ENCODE data around the gene SLC9B1.
"Not testable (repeated sequence)": the region's sequence is repeated elsewhere in the genome, so short reads cannot be mapped to it uniquely, and the experiment has no call there.

The SLC9B1 gene

DNA sequence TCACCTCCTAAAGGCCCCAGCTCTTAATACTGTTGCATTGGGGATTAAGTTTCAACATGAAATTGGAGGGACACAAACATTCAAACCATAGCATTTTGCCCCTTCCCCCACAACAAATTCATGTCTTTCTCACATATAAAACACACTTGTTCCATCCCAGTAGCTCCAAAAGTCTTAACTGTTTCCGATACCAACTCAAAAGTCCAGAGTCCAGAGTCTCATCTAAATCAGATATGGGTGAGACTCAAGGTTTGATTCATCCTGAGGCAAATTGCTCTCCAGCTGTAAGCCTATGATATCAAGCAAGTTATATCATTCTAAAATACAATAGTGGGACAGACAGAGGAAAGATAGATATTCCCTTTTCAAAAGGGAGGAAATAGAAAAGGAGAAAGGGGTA is 8.7 kb downstream of the SLC9B1 start:
- DNase-seq (no peak), ATAC-seq (no peak)

DNA sequence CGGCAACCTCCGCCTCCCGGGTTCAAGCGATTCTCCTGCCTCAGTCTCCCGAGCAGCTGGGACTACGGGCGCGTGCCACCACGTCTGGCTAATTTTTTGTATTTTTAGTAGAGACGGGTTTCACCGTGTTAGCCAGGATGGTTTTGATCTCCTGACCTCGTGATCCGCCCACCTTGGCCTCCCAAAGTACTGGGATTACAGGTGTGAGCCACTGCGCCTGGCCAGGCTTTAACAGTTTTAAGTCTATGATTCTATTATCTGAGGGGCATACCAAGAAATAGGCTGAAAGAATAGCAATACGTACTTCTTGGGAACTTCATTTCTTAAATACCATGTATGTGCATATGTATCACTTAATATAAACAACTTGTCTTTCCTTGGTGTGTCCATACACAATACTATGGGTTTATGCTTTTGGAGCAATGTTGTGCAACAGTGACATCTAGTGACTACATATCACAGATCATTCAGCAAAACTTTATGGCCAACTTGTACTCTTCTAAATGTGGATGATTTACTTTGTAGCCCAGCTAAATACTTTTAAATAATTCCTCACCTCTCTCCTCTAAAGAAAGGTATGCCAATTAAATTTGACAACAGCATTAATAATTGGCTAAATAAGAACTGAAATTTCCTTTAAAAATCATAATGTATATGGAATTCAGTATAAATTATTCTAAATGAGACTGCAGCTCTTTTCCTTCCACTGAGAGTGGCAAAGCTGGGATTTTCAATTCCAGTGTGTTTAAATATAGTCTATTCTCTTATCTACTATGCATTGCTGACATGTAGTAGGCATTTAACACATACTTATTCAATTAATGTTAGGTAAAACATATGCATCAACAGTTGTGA is 10.4 kb downstream of the SLC9B1 start:
- ATAC-seq, result peak; percentile 77
- no peak for DNase-seq

DNA sequence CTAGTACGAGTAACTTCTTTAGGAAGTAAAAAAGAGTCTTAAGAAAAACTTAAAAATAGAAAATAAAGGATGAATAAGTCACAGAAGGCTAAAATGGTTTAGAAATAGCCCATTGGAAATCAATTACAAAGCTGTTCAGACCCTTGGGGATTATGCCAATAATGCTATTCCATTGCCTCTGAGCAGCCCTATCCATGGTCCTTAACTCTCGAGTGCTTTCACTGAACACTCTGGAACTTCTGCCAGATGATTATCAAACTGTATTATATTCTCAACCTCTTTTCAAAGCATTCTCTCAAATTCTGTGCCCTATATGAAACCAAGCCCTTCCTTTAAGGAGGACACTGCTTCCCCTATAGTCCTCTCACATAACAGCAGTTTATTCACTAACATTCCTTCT is 17.0 kb downstream of the SLC9B1 start:
- DNase-seq (no peak), ATAC-seq (no peak)

DNA sequence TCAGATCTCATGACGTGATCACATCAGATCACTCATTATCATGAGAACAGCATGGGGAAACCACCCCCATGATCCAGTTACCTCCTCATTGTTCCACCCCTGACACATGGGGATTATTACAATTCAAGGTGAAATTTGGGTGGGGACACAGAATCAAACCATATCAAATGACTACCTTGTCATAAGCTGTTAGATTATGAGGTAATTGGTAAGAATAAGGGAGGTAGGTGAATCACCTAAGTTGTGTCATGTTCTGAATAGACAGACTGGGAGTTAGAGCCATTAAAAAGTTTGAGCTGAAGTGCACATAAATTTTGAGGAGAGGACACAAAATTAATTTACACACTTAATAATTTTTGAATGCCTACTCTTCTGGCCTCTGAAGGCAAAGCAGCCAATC is 24.7 kb downstream of the SLC9B1 start:
- ATAC-seq (no peak), DNase-seq (no peak)

DNA sequence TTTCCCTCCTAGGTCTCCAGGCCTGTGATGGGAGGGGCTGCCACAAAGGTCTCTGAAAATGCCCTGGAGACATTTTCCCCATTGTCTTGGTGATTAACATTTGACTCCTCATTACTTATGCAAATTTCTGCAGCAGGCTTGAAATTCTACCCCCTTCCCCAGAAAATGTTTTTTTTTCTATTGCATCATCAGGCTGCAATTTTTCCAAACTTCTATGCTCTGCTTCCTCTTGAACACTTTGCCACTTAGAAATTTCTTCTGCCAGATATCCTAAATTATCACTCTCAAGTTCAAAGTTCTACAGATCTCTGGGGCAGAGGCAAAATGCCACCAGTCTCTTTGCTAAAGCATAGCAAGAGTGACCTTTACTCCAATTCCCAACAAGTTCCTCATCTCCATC is 25.5 kb downstream of the SLC9B1 start:
- DNase-seq, ATAC-seq: not testable (repeated sequence)

DNA sequence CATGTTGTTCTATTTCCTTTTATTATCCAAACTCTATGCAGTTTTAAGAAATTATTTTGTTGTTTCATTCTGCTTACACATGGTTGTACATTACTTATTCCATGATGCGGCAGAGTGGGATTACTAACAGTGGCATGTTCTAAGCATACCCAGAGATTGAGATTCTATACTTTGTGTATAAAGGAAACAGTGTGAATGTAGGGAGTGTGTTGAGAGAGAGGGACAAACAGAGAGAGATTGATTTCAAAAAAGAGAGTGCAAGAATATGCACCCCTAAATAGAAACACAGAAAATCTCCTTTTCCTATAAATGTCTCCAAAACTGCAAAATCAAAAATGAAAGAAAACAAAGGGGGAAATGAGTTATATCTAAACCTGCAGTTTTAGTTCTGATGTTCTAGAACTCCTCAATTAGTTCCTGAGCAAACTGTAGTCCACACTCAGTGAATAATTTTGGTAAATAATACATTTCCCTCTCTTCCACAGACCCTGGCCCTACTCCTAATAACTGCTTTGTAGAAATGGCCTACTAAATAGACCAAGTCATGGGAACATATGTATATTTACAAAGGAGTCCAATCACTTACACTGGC is 31.0 kb downstream of the SLC9B1 start:
- ATAC-seq, result no peak
- no peak for DNase-seq

DNA sequence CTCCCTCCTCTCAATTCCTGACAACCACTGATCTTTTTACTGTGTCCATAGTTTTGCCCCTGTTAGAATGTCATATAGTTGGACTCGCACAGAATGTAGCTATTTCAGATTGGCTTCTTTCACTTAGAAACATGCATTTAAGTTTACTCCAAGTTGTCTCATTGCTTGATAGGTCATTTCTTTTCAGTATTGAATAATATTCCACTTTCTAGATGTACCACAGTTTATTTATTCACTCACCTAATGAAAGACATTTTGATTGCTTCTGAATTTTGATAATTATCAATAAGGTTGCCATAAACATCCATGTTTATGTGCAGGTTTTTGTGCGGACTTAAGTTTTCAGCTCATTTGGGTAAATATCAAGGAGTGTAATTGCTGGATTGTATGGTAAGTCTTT is 38.5 kb downstream of the SLC9B1 start:
- ATAC-seq (no peak), DNase-seq (no peak)

DNA sequence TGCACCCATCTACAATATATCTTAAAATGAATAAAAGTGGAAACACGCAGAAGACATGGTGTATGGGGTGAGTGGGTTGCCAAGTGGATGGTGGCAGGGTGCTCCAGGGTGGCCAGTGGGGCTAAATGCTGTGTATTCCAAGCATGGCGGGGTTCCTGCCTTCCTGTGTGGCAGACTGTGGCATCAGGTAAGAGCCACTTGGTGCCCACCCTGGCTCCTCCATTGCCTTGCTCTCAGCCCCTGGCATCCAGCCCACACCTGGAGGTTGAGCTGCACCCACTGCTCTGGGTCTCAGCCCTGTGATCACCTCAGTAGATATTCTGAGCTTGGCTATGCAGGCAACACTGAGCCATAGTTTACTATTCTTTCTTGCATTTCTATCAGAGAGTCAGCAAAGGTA is 57.7 kb downstream of the SLC9B1 start:
- DNase-seq, ATAC-seq: not testable (repeated sequence)

DNA sequence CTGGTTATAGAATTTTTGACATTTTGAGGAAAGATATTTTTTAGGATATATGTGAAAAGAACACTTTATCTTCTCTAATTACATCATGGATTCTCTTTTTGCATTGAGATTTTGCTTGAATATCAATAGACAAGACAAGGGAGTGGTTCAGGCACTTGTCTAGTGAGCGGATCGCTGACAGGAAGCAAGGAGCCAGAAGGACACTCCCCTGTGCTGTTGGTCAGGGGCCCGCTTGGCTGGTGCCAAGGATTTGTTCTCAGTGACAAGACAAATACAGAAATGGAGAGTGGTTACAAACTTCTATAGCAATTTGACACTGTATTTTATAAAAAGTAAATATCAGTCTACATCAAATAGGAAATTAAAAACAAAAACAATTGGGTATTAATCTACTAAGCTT is 60.0 kb downstream of the SLC9B1 start:
- no peak for DNase-seq
- ATAC-seq, result no peak

DNA sequence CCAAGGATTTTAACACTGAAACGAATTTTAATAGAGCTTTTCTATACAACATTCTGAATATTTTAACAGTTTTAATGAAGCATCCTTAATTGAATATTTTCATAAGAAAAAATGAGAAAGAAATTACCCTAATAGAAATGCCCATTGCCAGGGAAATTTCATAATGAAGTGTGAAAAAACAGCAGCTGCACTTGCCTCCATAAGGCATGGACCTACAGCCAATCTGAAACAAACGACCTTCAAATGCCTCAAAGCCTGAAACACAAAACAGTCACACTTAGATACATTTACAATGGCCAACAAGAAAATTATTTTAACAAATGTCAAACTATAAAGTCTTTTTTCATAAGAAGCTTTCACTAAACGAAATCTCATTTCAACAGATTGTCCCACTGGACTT is 74.4 kb downstream of the SLC9B1 start:
- ATAC-seq, result no peak
- no peak for DNase-seq

DNA sequence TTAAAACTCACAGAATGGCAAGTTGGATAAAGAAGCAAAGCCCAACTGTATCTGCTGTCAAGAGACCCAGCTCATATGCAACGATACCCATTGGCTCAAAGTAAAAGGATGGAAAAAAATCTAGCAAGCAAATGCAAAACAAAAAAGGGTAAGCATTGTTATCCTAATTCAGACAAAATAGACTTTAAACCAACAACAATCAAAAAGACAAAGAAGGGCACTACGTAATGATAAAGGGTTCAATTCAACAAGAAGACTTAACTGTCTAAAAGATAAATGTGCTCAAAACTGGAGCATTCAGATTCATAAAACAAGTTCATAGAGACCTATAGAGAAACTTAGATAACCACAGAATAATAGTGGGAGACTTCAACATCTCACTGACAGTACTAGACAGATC is 81.4 kb downstream of the SLC9B1 start:
- not testable (repeated sequence) for DNase-seq, ATAC-seq

DNA sequence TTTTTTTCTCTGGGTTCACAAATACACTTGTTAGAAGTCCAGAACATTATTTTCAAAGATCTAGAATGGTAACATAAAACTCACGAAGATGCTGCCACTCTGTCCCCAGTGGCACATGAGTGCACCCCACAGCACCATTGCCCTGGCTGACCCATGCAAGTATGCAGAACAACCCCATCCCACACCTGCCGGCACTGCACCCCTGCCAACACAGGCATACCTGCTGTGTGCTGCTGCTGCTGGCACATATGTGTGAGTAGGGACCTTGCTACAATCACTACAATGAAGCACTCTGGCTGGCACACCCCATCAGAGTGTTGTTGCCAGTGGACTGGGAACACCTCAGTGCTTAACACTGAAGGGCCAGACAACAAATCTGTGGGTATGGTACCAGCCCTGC is 83.8 kb downstream of the SLC9B1 start:
- ATAC-seq (no peak), DNase-seq (no peak)

DNA sequence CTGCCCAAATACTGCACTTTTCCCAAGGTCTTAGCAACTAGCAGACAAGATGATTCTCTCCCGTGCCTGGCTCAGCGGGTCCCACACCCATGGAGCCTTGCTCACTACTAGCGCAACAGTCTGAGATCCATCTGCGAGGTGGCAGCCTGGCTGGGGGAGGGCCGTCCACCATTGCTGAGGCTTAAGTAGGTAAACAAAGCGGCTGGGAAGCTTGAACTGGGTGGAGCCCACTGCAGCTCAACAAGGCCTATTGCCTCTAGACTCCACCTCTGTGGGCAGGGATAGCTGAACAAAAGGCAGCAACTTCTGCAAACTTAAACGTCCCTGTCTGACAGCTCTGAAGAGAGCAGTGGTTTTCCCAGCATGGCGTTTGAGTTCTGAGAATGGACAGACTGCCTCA is 99.8 kb downstream of the SLC9B1 start:
- DNase-seq, ATAC-seq: not testable (repeated sequence)

DNA sequence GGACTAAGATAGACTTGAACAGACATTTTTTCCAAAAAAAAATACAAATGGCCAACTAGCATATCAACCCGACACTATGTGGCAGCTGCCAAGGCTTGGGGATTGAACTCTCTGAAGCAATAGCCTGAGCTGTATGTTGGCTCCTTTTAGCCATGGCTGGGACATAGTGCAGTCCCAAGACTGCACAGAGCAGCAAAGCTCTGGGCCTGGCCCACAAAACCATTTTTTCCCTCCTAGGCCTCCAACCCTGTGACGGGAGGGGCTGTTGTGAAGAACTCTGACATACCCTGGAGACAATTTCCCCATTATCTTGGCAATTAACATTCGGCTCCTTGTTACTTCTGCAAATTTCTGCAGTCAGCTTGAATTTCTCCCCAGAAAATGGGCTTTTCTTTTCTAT is 100.6 kb downstream of the SLC9B1 start:
- DNase-seq (no peak), ATAC-seq (no peak)

DNA sequence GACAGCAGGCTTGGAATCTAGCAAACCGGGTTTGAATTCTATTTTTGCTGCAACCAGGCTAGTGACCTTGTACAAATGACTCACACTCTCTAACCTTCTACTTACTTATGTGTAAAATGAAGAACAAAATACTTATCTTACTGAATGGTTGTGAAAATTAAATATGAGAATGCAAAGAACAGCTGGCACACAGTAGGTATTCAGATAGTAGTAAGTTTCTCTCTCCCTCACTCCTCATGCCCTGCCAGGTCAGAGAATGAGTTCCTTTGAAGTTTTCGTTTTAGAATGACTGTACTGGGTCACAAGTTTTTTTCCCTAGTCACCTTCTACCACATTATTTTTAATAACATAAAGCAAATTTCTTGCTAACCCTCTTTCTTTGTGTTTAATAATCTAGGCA is 117.7 kb downstream of the SLC9B1 start:
- ATAC-seq (no peak), DNase-seq (no peak)

DNA sequence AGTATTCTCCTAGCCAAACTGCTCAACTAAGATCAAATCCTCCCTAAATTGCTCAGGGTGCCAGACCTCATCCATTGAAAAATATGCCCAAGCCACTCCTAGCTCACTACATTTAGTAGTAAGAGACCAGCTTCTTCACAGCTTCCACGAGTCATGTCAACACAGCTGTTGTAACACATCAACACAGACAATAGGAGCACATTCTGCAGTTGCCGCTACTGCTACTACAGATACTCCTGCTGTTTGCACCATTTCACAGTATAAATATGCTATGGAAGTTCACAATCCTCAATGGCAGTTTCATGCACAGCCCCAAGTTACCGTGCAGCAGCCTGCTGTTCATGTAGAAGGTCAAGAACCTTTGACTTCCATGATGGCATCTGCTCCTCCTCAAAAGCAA is 121.9 kb downstream of the SLC9B1 start:
- DNase-seq, ATAC-seq: not testable (repeated sequence)

DNA sequence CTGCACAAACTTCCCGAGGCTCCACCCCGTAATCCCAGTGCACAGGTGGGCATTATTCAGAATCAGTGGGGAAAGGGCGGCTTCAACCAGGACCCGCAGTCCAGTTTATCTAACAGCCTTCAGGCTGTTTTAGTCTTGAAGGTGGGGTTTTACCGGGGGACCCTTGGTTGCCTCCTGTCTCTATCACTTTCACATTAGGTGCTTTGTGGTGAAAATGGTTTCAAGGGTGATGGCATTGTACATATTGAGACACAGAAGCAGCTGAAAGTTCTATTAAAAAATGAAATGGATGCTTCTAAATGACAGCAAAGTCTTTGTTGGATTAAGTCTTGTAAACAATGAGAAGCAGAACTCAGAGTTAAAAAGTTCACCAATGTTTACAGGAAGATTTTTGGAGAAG is 123.0 kb downstream of the SLC9B1 start:
- DNase-seq, ATAC-seq: not testable (repeated sequence)

DNA sequence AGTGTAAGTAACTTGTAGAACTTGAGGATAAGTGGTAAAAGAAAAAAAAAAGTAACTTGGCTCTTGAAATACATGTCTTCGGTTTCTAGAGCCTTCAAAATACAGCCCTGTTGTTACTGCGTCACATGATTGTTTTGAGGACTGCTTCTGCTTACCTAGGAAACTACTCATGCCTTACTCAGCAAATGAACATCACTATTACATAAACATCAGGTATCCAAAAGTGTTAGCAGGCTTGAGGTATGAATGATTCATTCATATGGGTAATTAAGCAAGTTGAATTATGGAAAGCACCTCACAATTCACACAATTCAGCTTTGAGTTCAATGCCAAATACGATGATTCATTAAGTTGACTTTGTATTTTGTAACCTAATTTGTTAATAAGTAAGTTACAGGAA is 129.6 kb downstream of the SLC9B1 start:
- DNase-seq, ATAC-seq: not testable (repeated sequence)

DNA sequence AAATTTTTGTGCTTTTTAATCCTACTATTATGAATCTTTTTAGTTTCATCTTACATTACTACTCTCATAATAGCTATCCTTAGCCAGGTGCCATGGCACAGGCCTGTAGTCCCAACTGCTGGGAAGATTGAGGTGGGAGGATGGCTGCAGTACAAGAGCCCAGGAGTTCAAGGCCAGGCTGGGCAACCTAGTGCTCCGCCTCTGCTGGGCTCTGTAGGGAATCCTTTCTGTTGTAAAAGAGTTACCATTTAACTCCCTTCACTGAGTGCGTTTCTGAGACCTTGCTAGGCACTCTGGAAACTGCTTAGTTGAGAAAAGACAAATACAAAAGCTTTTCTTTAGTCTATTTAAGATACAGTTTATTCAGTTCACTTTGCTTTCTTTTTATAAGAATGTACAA is 130.9 kb downstream of the SLC9B1 start:
- not testable (repeated sequence) for ATAC-seq

DNA sequence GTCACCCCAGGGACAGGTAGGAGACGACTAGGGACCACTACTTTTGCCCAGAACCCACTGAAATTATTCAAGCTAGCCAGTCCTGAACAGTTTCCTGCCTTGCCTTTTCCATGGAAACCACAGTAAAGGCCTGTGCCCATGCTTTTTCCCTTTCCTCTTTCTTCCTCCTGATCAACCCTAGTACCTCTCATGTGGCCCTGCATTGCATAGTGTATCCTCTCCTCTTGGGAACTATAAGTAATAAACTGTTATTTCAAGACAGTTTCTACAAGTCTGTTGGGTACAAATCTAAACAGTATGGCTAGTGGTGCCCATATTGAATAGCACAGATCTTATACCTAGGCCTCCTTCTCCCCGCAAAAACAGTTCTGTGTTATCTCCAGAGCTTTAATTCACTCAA is 136.2 kb downstream of the SLC9B1 start:
- ATAC-seq, result no peak
- no peak for DNase-seq

More for the DNA sequence above, 130.9 kb downstream of the SLC9B1 start:
- DNase-seq, result not testable (repeated sequence)

DNA sequence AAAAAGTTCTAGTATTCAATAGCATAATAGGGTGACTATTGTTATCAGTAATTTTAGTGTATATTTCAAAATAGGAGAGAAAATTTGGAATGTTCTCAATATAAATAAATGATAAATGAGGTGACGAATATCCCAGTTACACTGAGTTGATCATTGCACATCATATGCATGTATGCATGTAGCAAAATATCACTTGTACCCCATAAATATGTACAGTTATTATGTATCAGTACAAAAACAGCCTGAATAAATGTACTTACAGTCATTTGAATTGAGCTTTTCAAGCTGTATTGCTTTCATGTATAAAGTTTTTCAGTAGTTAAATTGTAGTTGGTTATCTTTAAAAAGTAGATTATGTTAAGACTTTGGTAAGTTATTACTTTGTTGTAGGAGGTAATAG is 138.2 kb downstream of the SLC9B1 start:
- DNase-seq (no peak), ATAC-seq (no peak)

DNA sequence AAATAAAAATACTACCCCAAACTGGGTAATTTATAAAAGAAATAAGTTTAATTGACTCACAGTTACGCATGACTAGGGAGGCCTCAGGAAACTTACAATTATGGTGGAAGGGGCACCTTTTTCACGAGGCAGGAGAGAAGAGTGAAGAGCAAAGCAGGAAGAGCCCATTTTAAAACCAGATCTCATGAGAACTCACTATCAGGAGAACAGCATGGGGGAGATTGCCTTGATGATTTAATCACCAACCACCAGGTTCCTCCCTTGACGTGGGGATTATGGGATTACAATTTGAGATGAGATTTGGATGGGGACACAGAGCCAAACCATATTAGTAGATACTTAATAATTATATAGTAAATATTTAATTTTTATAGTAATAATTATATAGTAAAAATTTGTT is 140.6 kb downstream of the SLC9B1 start:
- ATAC-seq, result no peak
- DNase-seq, result no peak

DNA sequence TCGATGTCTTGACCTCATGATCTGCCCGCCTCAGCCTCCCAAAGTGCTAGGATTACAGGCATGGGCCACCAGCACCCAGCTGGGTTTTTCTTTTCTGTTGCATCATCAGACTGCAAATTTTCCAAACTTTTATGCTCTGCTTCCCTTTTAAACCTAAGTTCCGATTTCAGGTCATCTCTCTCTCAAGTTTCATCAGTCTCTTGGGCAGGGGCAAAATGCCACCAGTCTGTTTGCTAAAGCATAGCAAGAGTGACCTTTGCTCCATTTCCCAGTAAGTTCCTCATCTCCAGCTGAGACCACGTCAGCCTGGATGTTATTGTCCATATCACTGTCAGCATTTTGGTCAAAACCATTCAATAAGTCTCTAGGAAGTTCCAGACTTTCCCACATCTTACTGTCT is 141.2 kb downstream of the SLC9B1 start:
- not testable (repeated sequence) for ATAC-seq, DNase-seq
